IPS-20b (cell line): ENCODE results near the gene EEF1AKMT3.
A peak's percentile ranks its signal among the peaks of the same experiment; 100 is the strongest.
"Not testable (repeated sequence)": the region's sequence is repeated elsewhere in the genome, so short reads cannot be mapped to it uniquely, and the experiment has no call there.

Source experiments
- H3K27ac ChIP-seq: one replicate; pipeline ENCODE4 v1.5.1; 2013; ENCODE audit warnings: low read length
- H3K27me3 ChIP-seq: 2 replicates; pipeline ENCODE4 v1.6.1; 2013; ENCODE audit warnings: mild to moderate bottlenecking, low read length, inconsistent platforms; ENCODE audit not compliant: insufficient read depth
- H3K36me3 ChIP-seq: 2 replicates; pipeline ENCODE4 v1.6.1; 2013; ENCODE audit warnings: low read depth, mild to moderate bottlenecking, inconsistent platforms, low read length, moderate library complexity; ENCODE audit not compliant: insufficient read depth
- H3K4me1 ChIP-seq: 2 replicates; pipeline ENCODE4 v1.6.1; 2013; ENCODE audit warnings: mild to moderate bottlenecking, control low read depth, inconsistent platforms, low read length, moderate library complexity; ENCODE audit not compliant: insufficient read depth
- H3K4me3 ChIP-seq: 2 replicates; pipeline ENCODE4 v1.5.1; 2013; ENCODE audit warnings: mild to moderate bottlenecking, low read length, inconsistent platforms
- H3K9ac ChIP-seq: 2 replicates; pipeline ENCODE4 v1.6.1; 2013; ENCODE audit warnings: low read depth, mild to moderate bottlenecking, inconsistent platforms, low read length, moderate library complexity
- H3K9me3 ChIP-seq: 2 replicates; pipeline ENCODE4 v1.6.1; 2013; ENCODE audit warnings: mild to moderate bottlenecking, low read depth, low read length, inconsistent platforms; ENCODE audit not compliant: insufficient read depth

Gene EEF1AKMT3

GRCh38 chr12:57774634-57775033 lies 2.2 kb downstream of the EEF1AKMT3 start:
- not testable (repeated sequence) for H3K9ac ChIP-seq, H3K4me1 ChIP-seq, H3K9me3 ChIP-seq, H3K27me3 ChIP-seq, H3K4me3 ChIP-seq, H3K27ac ChIP-seq
- H3K36me3 ChIP-seq = peaks cover 14% of the 10 kb centered on the region

- Histone ChIP-seq H3K9me3 (no peaks in the 10 kb centered on the region), H3K4me1 (no peaks in the 10 kb centered on the region), H3K27ac (no peak overlapping the region), H3K4me3 (no peak overlapping the region), H3K27me3 (peaks cover 10% of the 10 kb centered on the region; the same call in 1 of the 2 replicates), H3K9ac (no peak overlapping the region), H3K36me3 (peaks cover 10% of the 10 kb centered on the region)
Observed at GRCh38 chr12:57775044-57775443, 2.6 kb downstream of the EEF1AKMT3 start.

GRCh38 chr12:57775563-57776246 lies 3.3 kb downstream of the EEF1AKMT3 start:
- Histone ChIP-seq H3K4me1 (no peaks in the 10 kb centered on the region), H3K9me3 (no peaks in the 10 kb centered on the region), H3K36me3 (peaks cover 4% of the 10 kb centered on the region; the same call in 1 of the 2 replicates), H3K4me3 (no peak overlapping the region), H3K27me3 (peaks cover 10% of the 10 kb centered on the region; the same call in 1 of the 2 replicates), H3K27ac (no peak overlapping the region), H3K9ac (no peak overlapping the region)

GRCh38 chr12:57776247-57776587 lies 3.8 kb downstream of the EEF1AKMT3 start:
- Histone ChIP-seq H3K4me1 (no peaks in the 10 kb centered on the region), H3K9ac (no peak overlapping the region), H3K27me3 (peaks cover 10% of the 10 kb centered on the region; the same call in 1 of the 2 replicates), H3K27ac (no peak overlapping the region), H3K4me3 (no peak overlapping the region), H3K9me3 (no peaks in the 10 kb centered on the region), H3K36me3 (no peaks in the 10 kb centered on the region)

- H3K9me3 ChIP-seq = no peaks in the 10 kb centered on the region
- no peaks in the 10 kb centered on the region for H3K4me1 ChIP-seq
- H3K27ac ChIP-seq = no peak overlapping the region
- peaks cover 10% of the 10 kb centered on the region; the same call in 1 of the 2 replicates for H3K27me3 ChIP-seq
- no peak overlapping the region for H3K4me3 ChIP-seq
- H3K36me3 ChIP-seq = no peaks in the 10 kb centered on the region
- H3K9ac ChIP-seq = no peak overlapping the region
Observed at GRCh38 chr12:57777367-57777766, 5.0 kb downstream of the EEF1AKMT3 start.

- Histone ChIP-seq H3K36me3 (no peaks in the 10 kb centered on the region), H3K27ac (no peak overlapping the region), H3K27me3 (peaks cover 8% of the 10 kb centered on the region; the same call in 1 of the 2 replicates), H3K4me1 (no peaks in the 10 kb centered on the region), H3K9me3 (no peaks in the 10 kb centered on the region), H3K9ac (no peak overlapping the region), H3K4me3 (no peak overlapping the region)
Observed at GRCh38 chr12:57777911-57778310, 5.5 kb downstream of the EEF1AKMT3 start.

- no peaks in the 10 kb centered on the region for H3K27me3 ChIP-seq
- no peaks in the 10 kb centered on the region for H3K9me3 ChIP-seq
- no peak overlapping the region for H3K9ac ChIP-seq
- H3K27ac ChIP-seq = no peak overlapping the region
- no peak overlapping the region for H3K4me3 ChIP-seq
- H3K36me3 ChIP-seq = peaks cover 8% of the 10 kb centered on the region; the same call in 1 of the 2 replicates
- no peaks in the 10 kb centered on the region for H3K4me1 ChIP-seq
Observed at GRCh38 chr12:57779736-57780135, 7.3 kb downstream of the EEF1AKMT3 start.

- no peak overlapping the region for H3K27ac ChIP-seq
- H3K4me1 ChIP-seq = no peaks in the 10 kb centered on the region
- no peaks in the 10 kb centered on the region for H3K27me3 ChIP-seq
- H3K4me3 ChIP-seq = no peak overlapping the region
- H3K9ac ChIP-seq = no peak overlapping the region
- H3K9me3 ChIP-seq = no peaks in the 10 kb centered on the region
- peaks cover 12% of the 10 kb centered on the region; the same call in 1 of the 2 replicates for H3K36me3 ChIP-seq
Observed at GRCh38 chr12:57780284-57780897, 8.0 kb downstream of the EEF1AKMT3 start.

- Histone ChIP-seq H3K27ac (no peak overlapping the region), H3K27me3 (no peaks in the 10 kb centered on the region), H3K4me1 (no peaks in the 10 kb centered on the region), H3K36me3 (peaks cover 21% of the 10 kb centered on the region), H3K9ac (no peak overlapping the region), H3K4me3 (no peak overlapping the region), H3K9me3 (no peaks in the 10 kb centered on the region)
Observed at GRCh38 chr12:57781244-57781643, 8.8 kb downstream of the EEF1AKMT3 start.

- Histone ChIP-seq H3K36me3 (peaks cover 26% of the 10 kb centered on the region), H3K4me1 (no peaks in the 10 kb centered on the region), H3K9me3 (no peaks in the 10 kb centered on the region), H3K27me3 (no peaks in the 10 kb centered on the region), H3K27ac (no peak overlapping the region), H3K4me3 (no peak overlapping the region), H3K9ac (no peak overlapping the region)
Observed at GRCh38 chr12:57781801-57782200, 9.4 kb downstream of the EEF1AKMT3 start.

GRCh38 chr12:57782243-57782607 lies 9.8 kb downstream of the EEF1AKMT3 start:
- peaks cover 31% of the 10 kb centered on the region for H3K36me3 ChIP-seq
- H3K9ac ChIP-seq = no peak overlapping the region
- H3K27me3 ChIP-seq = no peaks in the 10 kb centered on the region
- H3K27ac ChIP-seq = no peak overlapping the region
- no peaks in the 10 kb centered on the region for H3K9me3 ChIP-seq
- no peaks in the 10 kb centered on the region for H3K4me1 ChIP-seq
- H3K4me3 ChIP-seq = peak overlapping the region; percentile 100; the same call in 1 of the 2 replicates
